DLD1 (cell line): ENCODE data around the gene CNTN4.

Experiments used
- in situ Hi-C: cut with HindIII; loops from 2 replicates; pipeline ENCODE4 v1.10.0; 2017; ENCODE audit warnings: low sequenced_read_pairs

CNTN4 gene

DNA sequence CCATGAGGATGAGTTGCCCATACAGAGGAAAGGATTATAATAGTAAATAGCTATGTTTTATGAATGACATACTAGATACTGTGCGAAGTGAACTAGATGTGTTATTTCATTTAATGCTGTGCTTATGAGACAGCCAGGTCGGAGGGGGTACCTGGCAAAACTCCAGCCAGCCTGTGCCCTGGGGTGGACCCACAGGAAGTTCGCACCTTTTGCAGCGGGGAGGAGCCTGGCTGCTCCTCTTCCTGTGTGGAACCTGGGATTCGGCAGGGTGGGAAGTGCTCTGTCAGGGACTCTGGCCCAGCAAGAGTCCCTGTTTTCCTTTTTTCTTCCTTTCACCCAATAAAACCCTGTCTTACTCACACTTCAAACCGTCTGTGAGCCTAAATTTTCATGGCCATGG lies 559.3 kb downstream of the CNTN4 start:
- in situ Hi-C loops = no loop called here

- in situ Hi-C loops = no loop called here
Measured at GRCh38 chr3:2659896-2660295, 561.2 kb downstream of the CNTN4 start.

- in situ Hi-C loops = no loop called here
Measured at GRCh38 chr3:2661078-2661477, 562.4 kb downstream of the CNTN4 start.

DNA sequence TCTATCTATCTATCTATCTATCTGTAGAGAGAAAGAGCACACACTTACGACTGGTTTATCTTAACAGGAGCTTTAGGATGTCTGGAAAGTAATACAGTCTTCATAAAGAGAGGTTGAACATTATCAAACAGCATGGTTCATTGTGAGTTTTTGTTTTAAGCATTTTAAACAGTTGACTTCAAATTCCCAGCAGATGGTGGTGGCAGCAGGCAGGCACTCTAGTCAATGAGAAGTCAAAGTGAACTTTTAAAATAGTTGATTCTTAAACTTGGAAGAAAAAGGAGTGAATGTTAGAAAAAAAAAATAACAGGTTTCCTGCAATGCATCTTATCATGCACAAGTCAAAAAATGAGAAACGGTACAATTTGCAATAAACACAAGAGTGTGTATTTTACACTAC lies 578.8 kb downstream of the CNTN4 start:
- in situ Hi-C loops = no loop called here

GRCh38 chr3:2680236-2680635 lies 581.6 kb downstream of the CNTN4 start:
- in situ Hi-C loops = no loop called here

DNA sequence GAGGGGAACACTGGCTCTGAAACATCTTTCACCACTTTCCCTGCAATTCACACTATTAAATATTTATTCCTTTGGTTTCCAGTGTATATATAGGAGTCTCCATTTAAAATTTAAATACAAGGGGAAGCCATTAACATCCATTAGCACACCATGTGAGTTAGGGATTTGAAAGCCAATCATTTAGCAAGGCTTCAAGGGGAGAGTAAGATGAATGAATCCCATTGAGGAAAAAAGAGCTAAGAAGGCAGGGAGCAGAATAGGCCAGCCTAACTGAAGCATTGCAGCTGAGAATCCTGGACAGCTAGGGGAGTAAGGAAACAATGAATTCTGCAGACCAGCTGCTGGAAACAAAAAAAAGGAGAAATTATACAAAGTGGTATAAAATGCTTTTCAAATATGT lies 585.4 kb downstream of the CNTN4 start:
- in situ Hi-C loops = no loop called here

DNA sequence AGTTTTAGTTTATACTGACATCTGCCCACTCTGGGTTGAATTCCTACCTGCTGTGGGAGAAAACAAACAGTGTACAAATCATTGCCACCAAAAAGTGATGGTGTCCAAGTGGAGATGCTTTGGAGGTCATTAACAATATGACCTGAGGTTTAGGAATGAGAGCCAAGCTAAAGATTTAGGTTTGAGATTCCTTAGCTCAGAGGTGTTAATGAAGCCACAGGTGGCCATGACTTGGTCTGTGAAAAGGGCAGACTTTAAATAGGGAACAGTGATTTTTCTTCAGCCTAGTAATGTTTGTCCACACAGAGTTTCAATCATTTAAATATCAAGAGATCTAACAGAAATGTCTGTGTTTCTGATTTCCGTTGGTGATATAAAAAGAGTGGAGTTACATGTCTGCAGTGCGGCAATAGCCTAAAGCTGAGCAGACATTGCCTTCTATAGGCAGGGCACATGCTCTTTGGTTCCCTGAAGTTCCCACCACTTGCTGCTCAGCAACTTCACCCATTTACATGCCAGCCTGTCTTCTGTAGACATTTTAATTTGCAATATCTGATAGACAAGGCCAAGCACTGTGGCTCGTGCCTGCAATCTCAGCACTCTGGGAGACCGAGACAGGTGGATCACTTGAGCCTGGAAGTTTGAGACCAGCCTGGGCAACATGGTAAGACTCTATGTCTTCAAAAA lies 588.3 kb downstream of the CNTN4 start:
- in situ Hi-C loops = no loop called here

- in situ Hi-C loops = no loop called here
Measured at GRCh38 chr3:2697589-2697988, 598.9 kb downstream of the CNTN4 start.

- in situ Hi-C loops = no loop called here
Measured at GRCh38 chr3:2701471-2701870, 602.8 kb downstream of the CNTN4 start.

DNA sequence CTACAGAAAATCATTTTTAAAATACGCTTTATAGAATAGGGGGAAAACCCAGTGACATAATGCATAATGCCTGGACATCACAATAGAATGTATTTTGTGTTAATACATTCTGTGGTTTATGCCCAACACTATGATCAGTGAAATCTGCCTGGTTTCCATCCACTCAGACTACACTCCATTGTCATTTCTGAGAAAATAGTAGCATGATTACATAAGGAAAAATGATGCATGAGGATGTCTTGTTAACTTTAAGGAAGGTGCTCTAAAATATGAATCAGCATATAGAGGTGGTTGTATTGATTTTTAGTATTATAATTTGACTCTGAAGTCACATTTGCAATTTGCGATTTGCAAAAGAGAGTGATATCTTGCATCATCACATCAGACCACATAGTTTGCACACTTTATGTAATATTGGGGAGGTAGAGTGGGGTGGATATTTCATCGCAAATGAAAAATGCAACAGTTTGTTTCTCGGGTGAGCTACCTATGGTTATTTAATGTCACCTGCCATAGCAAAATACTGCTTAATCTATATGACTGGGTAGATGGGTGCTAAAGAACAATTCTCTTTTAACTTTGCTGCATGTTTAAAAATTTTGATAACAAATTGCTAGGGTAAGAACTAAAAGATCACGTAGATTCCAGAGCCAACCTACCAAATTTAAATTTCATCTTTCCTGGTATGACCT lies 607.6 kb downstream of the CNTN4 start:
- in situ Hi-C loops = no loop called here

DNA sequence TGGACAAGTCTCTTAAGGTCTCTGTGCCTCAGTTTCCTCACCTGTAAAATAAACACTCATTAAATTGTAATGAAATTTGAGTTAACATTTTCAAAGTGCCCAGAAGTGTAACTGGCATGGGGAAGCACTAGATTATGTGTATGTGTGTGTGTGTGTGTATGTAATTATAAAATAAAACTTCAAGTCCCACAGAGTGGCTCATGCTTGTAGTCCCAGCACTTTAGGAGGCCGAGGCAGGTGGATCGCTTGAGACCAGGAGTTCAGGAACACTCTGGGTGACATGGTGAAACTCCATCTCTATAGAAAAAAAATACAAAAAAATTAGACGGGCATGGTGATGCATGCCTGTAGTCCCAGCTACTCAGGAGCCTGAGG lies 608.2 kb downstream of the CNTN4 start:
- in situ Hi-C loops = no loop called here

- in situ Hi-C loops = no loop called here
Measured at GRCh38 chr3:2711081-2711480, 612.4 kb downstream of the CNTN4 start.

DNA sequence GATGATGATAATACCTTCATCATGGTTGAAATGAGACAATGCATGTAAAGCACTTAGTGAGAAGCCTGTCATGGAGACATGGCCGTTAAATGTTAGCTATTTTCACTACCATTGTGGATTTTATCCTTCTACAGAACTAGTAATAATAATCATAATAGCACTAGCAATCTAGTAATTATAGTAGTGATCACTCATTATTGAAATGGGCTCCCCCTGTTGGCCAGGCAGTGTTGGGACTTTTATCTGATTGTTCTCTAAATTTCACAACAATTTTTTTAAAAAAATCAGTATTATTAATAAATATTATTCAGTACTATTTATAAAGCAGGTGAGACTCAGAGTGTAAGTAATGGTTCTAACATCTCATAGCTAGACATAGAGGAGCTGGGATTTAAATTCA lies 615.3 kb downstream of the CNTN4 start:
- in situ Hi-C loops = no loop called here

GRCh38 chr3:2714834-2715233 lies 616.2 kb downstream of the CNTN4 start:
- in situ Hi-C loops = no loop called here

DNA sequence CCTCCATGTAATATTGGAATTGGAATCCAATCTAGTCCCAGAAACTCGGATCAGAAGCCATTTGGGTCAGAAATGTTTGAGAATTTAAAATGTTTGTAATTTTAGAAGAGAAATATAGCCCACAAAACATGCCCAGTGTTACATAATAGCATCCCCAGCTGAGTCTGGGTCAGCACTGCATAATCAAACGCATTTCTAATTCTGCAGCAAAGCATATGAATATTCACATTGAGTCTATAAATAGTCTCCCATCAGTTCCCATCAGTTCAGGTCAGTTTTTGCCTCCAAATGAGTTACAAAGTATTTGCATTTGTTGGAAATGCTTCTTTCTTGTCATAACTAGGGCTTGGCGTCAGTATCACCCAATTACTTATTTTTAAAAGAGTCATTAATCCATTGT lies 628.4 kb downstream of the CNTN4 start:
- in situ Hi-C loops = no loop called here

DNA sequence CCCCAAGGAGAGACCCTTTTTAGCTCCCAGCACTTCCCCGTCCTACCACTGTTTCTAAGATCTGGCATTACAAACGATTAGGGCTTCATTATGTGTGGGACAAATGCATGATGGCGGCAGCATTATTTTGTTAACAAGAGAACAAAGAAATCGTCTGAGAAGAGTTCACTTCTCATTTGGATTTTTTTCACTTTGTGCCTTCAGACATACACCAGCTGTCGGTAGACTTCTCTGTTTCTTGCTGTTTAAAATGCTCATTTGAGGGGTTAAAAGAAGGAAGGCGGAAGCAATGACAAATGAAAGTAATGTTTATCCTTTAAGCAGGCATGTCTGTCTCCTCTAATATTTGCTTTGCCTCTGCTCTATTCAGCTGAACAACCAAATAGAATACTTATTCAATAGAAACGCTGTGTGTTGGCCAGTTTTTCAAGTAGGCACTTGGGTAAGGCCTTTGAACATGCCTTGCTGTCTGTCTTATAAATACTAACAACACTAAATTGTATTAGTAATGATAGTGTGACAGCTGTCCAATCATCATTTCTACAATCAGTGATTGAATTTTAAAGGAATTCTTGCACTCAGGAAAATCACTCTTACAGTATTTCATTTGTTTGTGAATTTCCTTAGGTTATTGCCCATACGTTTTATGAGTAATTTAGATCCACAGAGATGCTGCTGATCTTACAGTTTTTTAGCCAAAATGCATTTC lies 629.1 kb downstream of the CNTN4 start:
- in situ Hi-C loops = no loop called here

DNA sequence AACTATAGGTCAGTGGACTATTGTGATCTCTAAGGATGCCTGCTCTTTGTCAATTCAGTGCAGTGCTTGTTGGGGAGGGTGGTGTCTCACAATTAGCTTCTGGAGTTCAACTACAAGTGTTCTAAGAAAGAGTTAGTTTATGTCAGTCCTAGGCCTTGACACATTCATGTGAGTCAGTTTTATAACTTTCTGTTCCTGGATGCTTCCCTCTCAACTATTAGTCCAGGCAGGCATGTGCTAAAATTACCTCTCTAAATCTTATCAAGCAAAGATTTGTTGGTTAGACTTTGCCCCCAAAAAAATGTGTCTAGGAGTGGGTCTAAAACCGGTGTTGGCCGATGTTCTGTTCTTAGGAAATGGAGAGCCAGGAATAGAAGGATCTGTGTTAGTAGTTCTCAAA lies 633.2 kb downstream of the CNTN4 start:
- in situ Hi-C loops = no loop called here

GRCh38 chr3:2735392-2735894 lies 636.8 kb downstream of the CNTN4 start:
- in situ Hi-C loops = no loop called here

DNA sequence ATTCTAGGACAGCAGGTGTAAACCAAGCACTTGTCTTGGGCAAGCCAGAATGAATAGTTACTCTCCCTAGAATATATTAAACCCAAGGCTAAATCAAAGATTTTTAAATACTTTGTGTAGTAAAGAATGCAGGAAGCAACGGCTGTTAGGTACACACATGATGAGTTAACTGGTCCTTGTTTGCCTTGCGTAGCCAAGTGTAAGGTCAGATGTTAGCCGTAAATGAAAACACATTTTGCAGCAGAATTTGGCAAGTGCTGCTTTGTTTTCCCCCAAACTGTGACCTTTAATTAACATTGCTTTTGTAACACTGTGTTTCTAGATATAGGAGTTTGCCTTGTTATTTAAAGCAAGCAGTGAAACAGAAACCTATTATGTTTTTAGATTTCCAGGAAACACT lies 642.9 kb downstream of the CNTN4 start:
- in situ Hi-C loops = no loop called here

DNA sequence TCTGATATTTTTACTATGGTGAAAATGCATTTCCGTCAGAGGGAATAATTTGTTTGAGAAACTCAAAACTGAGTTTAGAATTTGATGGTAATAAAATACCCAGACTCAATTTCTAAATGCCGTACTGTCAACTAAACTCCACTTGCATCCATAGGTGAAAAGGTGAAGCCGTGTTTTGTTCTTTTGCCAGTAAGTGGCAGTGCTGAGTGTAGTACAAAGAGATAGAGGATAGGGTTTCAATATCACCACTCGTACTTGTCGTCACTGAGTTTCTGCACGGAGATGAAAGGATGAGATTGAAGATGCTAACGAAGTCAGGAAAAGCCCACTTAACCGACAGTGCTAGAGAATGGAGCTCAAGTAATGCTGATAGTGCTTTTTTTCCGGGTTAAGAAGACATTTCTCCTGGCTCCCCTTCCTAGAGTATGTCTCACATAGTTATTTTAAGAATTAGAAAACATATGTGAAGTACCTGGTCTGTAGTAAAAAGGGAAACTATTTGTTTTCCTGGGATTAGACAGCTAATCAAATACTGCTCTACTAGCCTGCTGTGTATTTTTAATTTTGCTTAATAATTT lies 666.4 kb downstream of the CNTN4 start:
- in situ Hi-C loops = no loop called here

DNA sequence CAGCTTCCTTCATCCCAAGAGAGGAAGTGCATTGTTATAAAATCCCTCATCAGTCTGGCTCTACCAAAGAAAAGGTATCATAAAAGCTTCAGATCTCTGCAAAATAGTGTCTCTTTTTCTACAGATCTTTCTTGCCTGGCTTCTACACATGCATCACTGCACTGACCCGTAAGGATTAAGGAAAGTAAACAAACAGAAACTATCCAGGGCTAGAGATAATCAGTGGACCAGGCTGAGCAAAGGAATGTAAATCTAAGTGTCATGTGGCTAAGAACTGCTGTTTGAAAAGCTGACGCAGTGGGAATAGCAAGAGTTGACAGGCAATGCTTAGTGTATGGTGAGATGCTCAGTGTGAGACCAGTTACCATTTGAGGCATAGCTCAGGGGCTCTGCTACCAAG lies 671.8 kb downstream of the CNTN4 start:
- in situ Hi-C loops = no loop called here

- in situ Hi-C loops = no loop called here
Measured at GRCh38 chr3:2771193-2771592, 672.5 kb downstream of the CNTN4 start.
